Mammary epithelial cell (primary cell): ENCODE results near the gene MLLT10.

Experiments used
- EZH2 ChIP-seq: IDR thresholded peaks from 2 replicates; pipeline ENCODE4 v1.6.1; 2012; ENCODE audit warnings: low read length, inconsistent platforms, borderline replicate concordance
- TF ChIP-seq, protein P1 (sequence below), 2 donors: IDR thresholded peaks in 1 of 2; conservative IDR thresholded peaks in 1 of 2; 2 replicates each; pipeline ENCODE4 v1.5.1; 2011 to 2012; ENCODE audit warnings: inconsistent platforms in 2 of 2, low read length in 2 of 2, mild to moderate bottlenecking in 2 of 2, control low read depth in 1 of 2, low read depth in 1 of 2; ENCODE audit not compliant: insufficient read depth in 1 of 2; ENCODE audit errors: extremely low read depth in 1 of 2

- TF ChIP-seq EZH2 = no peak
- TF ChIP-seq, protein P1, sequence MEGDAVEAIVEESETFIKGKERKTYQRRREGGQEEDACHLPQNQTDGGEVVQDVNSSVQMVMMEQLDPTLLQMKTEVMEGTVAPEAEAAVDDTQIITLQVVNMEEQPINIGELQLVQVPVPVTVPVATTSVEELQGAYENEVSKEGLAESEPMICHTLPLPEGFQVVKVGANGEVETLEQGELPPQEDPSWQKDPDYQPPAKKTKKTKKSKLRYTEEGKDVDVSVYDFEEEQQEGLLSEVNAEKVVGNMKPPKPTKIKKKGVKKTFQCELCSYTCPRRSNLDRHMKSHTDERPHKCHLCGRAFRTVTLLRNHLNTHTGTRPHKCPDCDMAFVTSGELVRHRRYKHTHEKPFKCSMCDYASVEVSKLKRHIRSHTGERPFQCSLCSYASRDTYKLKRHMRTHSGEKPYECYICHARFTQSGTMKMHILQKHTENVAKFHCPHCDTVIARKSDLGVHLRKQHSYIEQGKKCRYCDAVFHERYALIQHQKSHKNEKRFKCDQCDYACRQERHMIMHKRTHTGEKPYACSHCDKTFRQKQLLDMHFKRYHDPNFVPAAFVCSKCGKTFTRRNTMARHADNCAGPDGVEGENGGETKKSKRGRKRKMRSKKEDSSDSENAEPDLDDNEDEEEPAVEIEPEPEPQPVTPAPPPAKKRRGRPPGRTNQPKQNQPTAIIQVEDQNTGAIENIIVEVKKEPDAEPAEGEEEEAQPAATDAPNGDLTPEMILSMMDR (conservative IDR thresholded peaks at IDR 0.05 in 1 of 2, IDR thresholded peaks at IDR 0.05 in 1 of 2; ENCODE audit: extremely low read depth in 1 of 2, insufficient read depth in 1 of 2, low read depth in 1 of 2, low read length in 2 of 2) = no peak
Observed at GRCh38 chr10:21617267-21617666, 83.2 kb downstream of the MLLT10 start.
